NT2/D1 (cell line): ENCODE data around the gene JRKL.

ENCODE experiments used
- YY1 ChIP-seq: IDR thresholded peaks from 2 replicates; pipeline ENCODE4 v1.6.1; 2011; ENCODE audit not compliant: insufficient read length, insufficient read depth
- ZNF274 ChIP-seq: IDR thresholded peaks from 2 replicates; pipeline ENCODE4 v1.6.1; 2011; ENCODE audit warnings: mild to moderate bottlenecking, low read depth, low read length

- TF ChIP-seq ZNF274, result no peak
- TF ChIP-seq YY1, result no peak
These were observed 13.0 kb upstream of the JRKL start for GRCh38 chr11:96376796-96377195.
